Gastrocnemius medialis (tissue), 4 donors: Measurements from ENCODE around the gene COL6A2. TPM values are rescaled to one million over a fixed set of nuclear protein-coding genes. Genes with fewer than 3 reads are reported as not detected.

Source experiments
- ATAC-seq, 2 donors: fragments of 150-250 bp; one replicate each; pipeline ENCODE4 v1.9.1; 2016
- DNase-seq, 2 donors: peaks; one replicate each; pipeline ENCODE4 v3.0.0-alpha.2; 2019
- H3K27ac ChIP-seq, 4 donors: fragments of 200-600 bp; sonication (generic); 1 replicate in 1 of 4; 2 replicates in 3 of 4; pipeline ENCODE4 v1.5.1; 2016 to 2018; ENCODE audit warnings: mild to moderate bottlenecking in 2 of 4, moderate library complexity in 1 of 4
- H3K27me3 ChIP-seq, 3 donors: fragments of 200-600 bp; sonication (generic) in 2 of 3; 1 replicate in 1 of 3; 2 replicates in 2 of 3; pipeline versions ENCODE4 v1.5.1 to v1.6.0; 2016 to 2019; ENCODE audit warnings: mild to moderate bottlenecking in 1 of 3, moderate library complexity in 1 of 3
- H3K36me3 ChIP-seq, 2 donors: fragments of 200-600 bp; sonication (generic) in 1 of 2; one replicate each; pipeline ENCODE4 v1.5.1; 2017 to 2018
- H3K4me1 ChIP-seq, 2 donors: fragments of 200-600 bp; sonication (generic) in 1 of 2; one replicate each; pipeline ENCODE4 v1.5.1; 2016 to 2017; ENCODE audit warnings: mild to moderate bottlenecking in 2 of 2
- H3K4me3 ChIP-seq, 4 donors: fragments of 200-600 bp; sonication (generic) in 3 of 4; 1 replicate in 1 of 4; 2 replicates in 3 of 4; pipeline ENCODE4 v1.5.1; 2016 to 2019; ENCODE audit warnings: mild to moderate bottlenecking in 2 of 4
- H3K9me3 ChIP-seq, 3 donors: fragments of 200-600 bp; sonication (generic) in 2 of 3; 1 replicate in 1 of 3; 2 replicates in 2 of 3; pipeline ENCODE4 v1.5.1; 2016 to 2019
- POLR2A ChIP-seq, 2 donors: fragments of 450-650 bp; IDR thresholded peaks; one replicate each; pipeline ENCODE4 v1.6.1; 2017; ENCODE audit warnings: antibody characterized with exemption in 2 of 2, mild to moderate bottlenecking in 2 of 2, moderate library complexity in 2 of 2
- in situ Hi-C, 4 donors: fragments of 200-750 bp; cut with MboI; loops; one replicate each; pipeline versions ENCODE4 v1.15.0 to v1.8.0; 2017; ENCODE audit warnings: low sequenced_read_pairs in 4 of 4
- intact Hi-C: fragments of 100-400 bp; cut with DNase I; formaldehyde crosslinking; loops from one replicate; pipeline ENCODE4 v1.15.1; 2023; ENCODE audit warnings: low total_unique reads
- total RNA-seq, 4 donors: library from RNA; depleted of rRNA; stranded (reverse); fragments of >200 nt; gene quantifications; one replicate each; pipeline versions ENCODE4 v1.1.0 to v1.2.3, GENCODE V29; 2016
- TF ChIP-seq, protein P1 (sequence below), 5 experiments: fragments of 450-650 bp in 3 of 5; fragments of 200-600 bp in 2 of 5; sonication (generic) in 2 of 5; IDR thresholded peaks in 4 of 5; conservative IDR thresholded peaks in 1 of 5; 1 replicate in 4 of 5; 2 replicates in 1 of 5; pipeline ENCODE4 v1.5.1; 2016 to 2019; ENCODE audit warnings: antibody characterized with exemption in 5 of 5, mild to moderate bottlenecking in 3 of 5, moderate library complexity in 3 of 5

The COL6A2 gene
- total RNA-seq, 4 donors from 2014 or later = 44.0 to 141 (median 88.4) TPM

DNA sequence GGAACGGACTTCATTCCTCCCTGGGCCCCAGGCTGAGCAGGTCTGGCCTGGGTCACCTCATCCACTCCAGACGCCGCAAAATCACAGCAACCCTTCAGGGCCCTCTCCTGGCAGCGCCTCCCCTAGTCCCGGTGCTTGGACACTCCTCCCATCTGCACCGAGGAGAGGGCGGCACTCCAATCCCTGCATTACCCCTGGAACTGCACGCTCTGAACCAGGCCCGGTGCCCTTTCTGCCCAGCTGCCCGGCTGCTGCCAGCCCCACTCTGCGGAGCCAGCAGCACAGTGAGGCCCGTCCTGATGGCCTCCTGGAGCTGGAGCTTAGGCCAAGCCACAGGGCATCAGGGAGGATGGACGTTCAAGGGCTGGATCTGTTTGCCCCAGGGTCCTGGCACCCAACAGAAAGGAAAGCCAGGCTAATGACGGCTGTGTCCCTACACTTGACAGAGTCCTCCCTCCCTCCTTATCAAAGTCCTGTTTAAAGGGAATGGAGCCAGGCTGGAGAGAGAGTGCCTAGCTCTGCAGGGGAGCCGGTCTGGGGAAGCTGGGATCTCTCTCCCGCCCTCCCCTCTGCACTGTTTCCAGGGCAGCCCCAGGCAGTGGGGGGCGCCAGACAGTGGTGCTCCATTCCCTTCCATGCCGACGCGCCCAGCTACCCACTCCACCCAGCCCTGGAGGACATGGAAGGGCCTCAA is 12.7 kb downstream of the COL6A2 start:
- H3K27ac ChIP-seq = peak overlapping the region in 1 of 4 donors; percentile 22

DNA sequence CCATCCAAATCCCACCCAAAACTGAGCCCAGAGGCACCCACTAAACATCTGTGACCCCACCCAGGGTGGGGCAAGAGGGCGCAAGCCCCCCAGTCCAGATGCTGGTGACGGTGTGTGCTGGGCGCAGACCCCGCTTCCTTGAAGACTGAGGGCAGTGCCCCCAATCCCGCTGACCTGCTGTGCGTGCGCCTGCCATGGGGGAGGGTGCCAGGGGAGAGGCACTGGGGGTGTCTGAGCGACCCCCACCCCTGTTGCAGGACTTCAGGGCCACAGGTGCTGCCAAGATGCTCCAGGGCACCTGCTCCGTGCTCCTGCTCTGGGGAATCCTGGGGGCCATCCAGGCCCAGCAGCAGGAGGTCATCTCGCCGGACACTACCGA is 13.3 kb downstream of the COL6A2 start:
- Histone ChIP-seq H3K36me3 (peaks cover 0 to 14% of the 10 kb centered on the region in 2 donors), H3K4me3 (no peak overlapping the region), H3K9me3 (no peaks in the 10 kb centered on the region), H3K27ac (no peak overlapping the region), H3K27me3 (no peaks in the 10 kb centered on the region), H3K4me1 (peaks cover 0 to 7% of the 10 kb centered on the region in 2 donors)
- intact Hi-C loops (loop anchor here (5.0 kb wide), 1 partner anchor 139 kb away; no protein-coding TSS in a partner anchor), in situ Hi-C loops (loop anchor here in 2 of 4 donors (25.0 kb wide), 1 partner anchor 149 kb away; no protein-coding TSS in a partner anchor)
- TF ChIP-seq, protein P1, sequence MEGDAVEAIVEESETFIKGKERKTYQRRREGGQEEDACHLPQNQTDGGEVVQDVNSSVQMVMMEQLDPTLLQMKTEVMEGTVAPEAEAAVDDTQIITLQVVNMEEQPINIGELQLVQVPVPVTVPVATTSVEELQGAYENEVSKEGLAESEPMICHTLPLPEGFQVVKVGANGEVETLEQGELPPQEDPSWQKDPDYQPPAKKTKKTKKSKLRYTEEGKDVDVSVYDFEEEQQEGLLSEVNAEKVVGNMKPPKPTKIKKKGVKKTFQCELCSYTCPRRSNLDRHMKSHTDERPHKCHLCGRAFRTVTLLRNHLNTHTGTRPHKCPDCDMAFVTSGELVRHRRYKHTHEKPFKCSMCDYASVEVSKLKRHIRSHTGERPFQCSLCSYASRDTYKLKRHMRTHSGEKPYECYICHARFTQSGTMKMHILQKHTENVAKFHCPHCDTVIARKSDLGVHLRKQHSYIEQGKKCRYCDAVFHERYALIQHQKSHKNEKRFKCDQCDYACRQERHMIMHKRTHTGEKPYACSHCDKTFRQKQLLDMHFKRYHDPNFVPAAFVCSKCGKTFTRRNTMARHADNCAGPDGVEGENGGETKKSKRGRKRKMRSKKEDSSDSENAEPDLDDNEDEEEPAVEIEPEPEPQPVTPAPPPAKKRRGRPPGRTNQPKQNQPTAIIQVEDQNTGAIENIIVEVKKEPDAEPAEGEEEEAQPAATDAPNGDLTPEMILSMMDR (IDR thresholded peaks at IDR 0.05 in 4 of 5, conservative IDR thresholded peaks at IDR 0.05 in 1 of 5) = no peak
- no peak for TF ChIP-seq POLR2A (IDR thresholded peaks at IDR 0.05)
- ATAC-seq (no peak), DNase-seq (peak in 1 of 2 donors; percentile 5)

More for the DNA sequence above, 12.7 kb downstream of the COL6A2 start:
- no peak overlapping the region for H3K4me3 ChIP-seq
- DNase-seq (peak; percentile 4 to 25), ATAC-seq (no peak)
- no peaks in the 10 kb centered on the region for H3K9me3 ChIP-seq
- in situ Hi-C loops (loop anchor here in 2 of 4 donors (25.0 kb wide), 1 partner anchor 148 kb away; no protein-coding TSS in a partner anchor), intact Hi-C loops (loop anchor here (5.0 kb wide), 1 partner anchor 138 kb away; no protein-coding TSS in a partner anchor)
- H3K27me3 ChIP-seq = no peaks in the 10 kb centered on the region
- peaks cover 0 to 14% of the 10 kb centered on the region in 2 donors for H3K36me3 ChIP-seq
- H3K4me1 ChIP-seq = peaks cover 0 to 7% of the 10 kb centered on the region in 2 donors
- TF ChIP-seq, protein P1 (IDR thresholded peaks at IDR 0.05 in 4 of 5, conservative IDR thresholded peaks at IDR 0.05 in 1 of 5) = no peak
- TF ChIP-seq POLR2A (IDR thresholded peaks at IDR 0.05) = no peak

DNA sequence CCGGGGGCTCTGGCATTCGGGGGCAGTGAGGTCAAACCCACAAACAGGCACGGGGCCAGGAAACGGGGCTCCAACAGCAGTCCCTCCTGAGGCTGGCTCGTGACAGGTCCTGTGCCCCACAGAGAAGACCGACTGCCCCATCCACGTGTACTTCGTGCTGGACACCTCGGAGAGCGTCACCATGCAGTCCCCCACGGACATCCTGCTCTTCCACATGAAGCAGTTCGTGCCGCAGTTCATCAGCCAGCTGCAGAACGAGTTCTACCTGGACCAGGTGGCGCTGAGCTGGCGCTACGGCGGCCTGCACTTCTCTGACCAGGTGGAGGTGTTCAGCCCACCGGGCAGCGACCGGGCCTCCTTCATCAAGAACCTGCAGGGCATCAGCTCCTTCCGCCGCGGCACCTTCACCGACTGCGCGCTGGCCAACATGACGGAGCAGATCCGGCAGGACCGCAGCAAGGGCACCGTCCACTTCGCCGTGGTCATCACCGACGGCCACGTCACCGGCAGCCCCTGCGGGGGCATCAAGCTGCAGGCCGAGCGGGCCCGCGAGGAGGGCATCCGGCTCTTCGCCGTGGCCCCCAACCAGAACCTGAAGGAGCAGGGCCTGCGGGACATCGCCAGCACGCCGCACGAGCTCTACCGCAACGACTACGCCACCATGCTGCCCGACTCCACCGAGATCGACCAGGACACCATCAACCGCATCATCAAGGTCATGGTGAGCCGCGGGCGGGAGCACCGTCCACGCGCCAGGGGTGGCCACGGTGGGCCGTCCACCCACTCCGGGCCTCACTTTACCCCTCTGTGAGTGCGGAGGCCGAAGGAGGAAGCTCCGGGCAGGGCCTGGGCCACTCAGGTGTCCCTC is 14.2 kb downstream of the COL6A2 start:
- Histone ChIP-seq H3K27me3 (no peaks in the 10 kb centered on the region), H3K36me3 (peaks cover 0 to 14% of the 10 kb centered on the region in 2 donors), H3K4me1 (peaks cover 0 to 7% of the 10 kb centered on the region in 2 donors), H3K4me3 (no peak overlapping the region), H3K27ac (no peak overlapping the region), H3K9me3 (no peaks in the 10 kb centered on the region)
- no peak for ATAC-seq
- TF ChIP-seq POLR2A (IDR thresholded peaks at IDR 0.05) = no peak
- TF ChIP-seq, protein P1 (IDR thresholded peaks at IDR 0.05 in 4 of 5, conservative IDR thresholded peaks at IDR 0.05 in 1 of 5) = no peak
- intact Hi-C loops (loop anchor here (5.0 kb wide), 1 partner anchor 140 kb away; no protein-coding TSS in a partner anchor), in situ Hi-C loops (loop anchor here in 2 of 4 donors (25.0 kb wide), 1 partner anchor 150 kb away; no protein-coding TSS in a partner anchor)
- DNase-seq = peak; percentile 0 to 8

DNA sequence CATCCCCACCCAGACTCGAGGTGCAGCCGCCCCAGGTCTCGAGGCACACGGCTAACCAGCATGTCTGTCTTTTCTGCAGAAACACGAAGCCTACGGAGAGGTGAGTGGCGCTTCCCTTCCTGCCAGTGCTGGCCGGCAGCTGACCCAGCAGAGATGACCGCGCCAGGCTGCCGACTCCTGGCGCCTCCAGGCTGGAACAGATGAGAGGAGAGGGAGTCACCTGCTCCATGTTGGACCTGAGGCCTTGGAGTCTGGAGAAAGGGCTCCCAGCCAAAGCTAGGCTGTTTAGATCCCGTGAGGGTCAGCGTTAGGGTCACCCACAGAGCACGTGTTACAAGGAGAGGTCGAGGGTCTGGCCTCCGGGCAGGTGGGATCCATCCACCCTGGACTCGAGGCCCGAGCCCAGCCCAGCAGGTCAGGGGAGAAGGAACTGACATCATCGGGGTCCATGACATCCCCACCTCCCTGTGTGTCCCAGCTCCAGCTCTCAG is 14.9 kb downstream of the COL6A2 start:
- Histone ChIP-seq H3K9me3 (no peaks in the 10 kb centered on the region), H3K4me3 (no peak overlapping the region), H3K4me1 (peaks cover 0 to 7% of the 10 kb centered on the region in 2 donors), H3K27ac (no peak overlapping the region), H3K27me3 (no peaks in the 10 kb centered on the region), H3K36me3 (peaks cover 0 to 14% of the 10 kb centered on the region in 2 donors)
- peak; percentile 0 to 9 for DNase-seq
- TF ChIP-seq, protein P1 (IDR thresholded peaks at IDR 0.05 in 4 of 5, conservative IDR thresholded peaks at IDR 0.05 in 1 of 5) = no peak
- TF ChIP-seq POLR2A (IDR thresholded peaks at IDR 0.05) = no peak
- intact Hi-C loops (loop anchor here (5.0 kb wide), 1 partner anchor 140 kb away; no protein-coding TSS in a partner anchor), in situ Hi-C loops (loop anchor here in 2 of 4 donors (25.0 kb wide), 1 partner anchor 150 kb away; no protein-coding TSS in a partner anchor)
- ATAC-seq = no peak
